ENCODE data around the gene GAL3ST3. TPM values are rescaled to one million over a fixed set of nuclear protein-coding genes. Genes with fewer than 3 reads are reported as not detected.

Gene GAL3ST3
- total and polyA plus RNA-seq, 10 of the 15 experiments (the other 5 are each of a cell fraction or from before 2014, with no cell fraction given) = 0.06 to 0.12 TPM; not detected in 8

- peak; percentile 82 for TF ChIP-seq POLR2AphosphoS2 (IDR thresholded peaks at IDR 0.05; ENCODE audit: low read depth, low read length)
- peak; percentile 93 for TF ChIP-seq CHD2 (IDR thresholded peaks at IDR 0.05; ENCODE audit: borderline replicate concordance, low read depth, low read length)
- no peak for TF ChIP-seq SUZ12 (IDR thresholded peaks at IDR 0.05; ENCODE audit: unreplicated experiment)
- TF ChIP-seq ZNF622 (IDR thresholded peaks at IDR 0.05) = no peak
- TF ChIP-seq RELB (IDR thresholded peaks at IDR 0.05; ENCODE audit: low read depth) = peak; percentile 100
- TF ChIP-seq SPI1 (IDR thresholded peaks at IDR 0.05; ENCODE audit: borderline replicate concordance, insufficient read depth, low read depth, low read length) = peak; percentile 69
- TF ChIP-seq EED (IDR thresholded peaks at IDR 0.05; ENCODE audit: low read depth) = peak; percentile 63; the same call in 1 of the 2 replicates
- TF ChIP-seq TCF3 (IDR thresholded peaks at IDR 0.05; ENCODE audit: borderline replicate concordance, insufficient read depth, low read depth, low read length) = 0 out of 2 replicates have a peak, but pooled peaks have one; percentile 2
- TF ChIP-seq LARP7 (IDR thresholded peaks at IDR 0.05) = peak; percentile 60
- TF ChIP-seq RELA (IDR thresholded peaks at IDR 0.05; ENCODE audit: borderline replicate concordance, partially characterized antibody) = no peak
- peak; percentile 93 for TF ChIP-seq TAF1 (IDR thresholded peaks at IDR 0.05; ENCODE audit: borderline replicate concordance, low read depth, low read length)
- no peak for TF ChIP-seq PRDM15 (CRISPR knock-in tag; IDR thresholded peaks at IDR 0.05)
- TF ChIP-seq HDAC6 (IDR thresholded peaks at IDR 0.05; ENCODE audit: unreplicated experiment) = no peak
- no peak for TF ChIP-seq ZBTB33 (IDR thresholded peaks at IDR 0.05)
- 0 out of 2 replicates have a peak, but pooled peaks have one; percentile 51 for TF ChIP-seq IRF3 (IDR thresholded peaks at IDR 0.05)
- no peak for TF ChIP-seq USF2 (IDR thresholded peaks at IDR 0.05; ENCODE audit: borderline replicate concordance, low read depth, low read length)
- no peak for TF ChIP-seq ATF3 (IDR thresholded peaks at IDR 0.05; ENCODE audit: borderline replicate concordance, extremely low read depth, low read depth, low read length)
- TF ChIP-seq SIN3A (IDR thresholded peaks at IDR 0.05; ENCODE audit: low read depth, low read length) = peak; percentile 95
Measured at GRCh38 chr11:66001942-66002647, 46.9 kb downstream of the GAL3ST3 start, which contains the start of the genes BANF1 and EIF1AD (continued).
